ES-I3 (cell line): ENCODE measurements around the gene PAAF1.
"Not testable (repeated sequence)": the region's sequence is repeated elsewhere in the genome, so short reads cannot be mapped to it uniquely, and the experiment has no call there.

Experiments used
- H3K36me3 ChIP-seq: 2 replicates; pipeline ENCODE4 v1.6.1; 2013; ENCODE audit warnings: mild to moderate bottlenecking, low read length, control low read depth, moderate library complexity; ENCODE audit not compliant: insufficient read depth
- H3K4me1 ChIP-seq: 2 replicates; pipeline ENCODE4 v1.6.1; 2013; ENCODE audit warnings: mild to moderate bottlenecking, control low read depth, low read length; ENCODE audit not compliant: insufficient read depth
- H3K9ac ChIP-seq: 2 replicates; pipeline ENCODE4 v1.6.1; 2013; ENCODE audit warnings: low read depth, mild to moderate bottlenecking, low read length, moderate library complexity
- H3K9me3 ChIP-seq: 2 replicates; pipeline ENCODE4 v1.6.1; 2013; ENCODE audit warnings: mild to moderate bottlenecking, low read length, moderate library complexity; ENCODE audit not compliant: control insufficient read depth, insufficient read depth

Gene PAAF1

GRCh38 chr11:73866586-73866996 is 10.2 kb upstream of the PAAF1 start:
- peaks cover 4% of the 10 kb centered on the region; the same call in 1 of the 2 replicates for H3K36me3 ChIP-seq
- no peaks in the 10 kb centered on the region for H3K9me3 ChIP-seq
- peaks cover 3% of the 10 kb centered on the region for H3K4me1 ChIP-seq
- no peak overlapping the region for H3K9ac ChIP-seq

GRCh38 chr11:73869332-73869949 is 7.4 kb upstream of the PAAF1 start:
- Histone ChIP-seq H3K36me3 (peaks cover 9% of the 10 kb centered on the region; the same call in 1 of the 2 replicates), H3K4me1 (peaks cover 3% of the 10 kb centered on the region), H3K9ac (no peak overlapping the region), H3K9me3 (no peaks in the 10 kb centered on the region)

- no peaks in the 10 kb centered on the region for H3K9me3 ChIP-seq
- no peak overlapping the region for H3K9ac ChIP-seq
- peaks cover 11% of the 10 kb centered on the region for H3K36me3 ChIP-seq
- peaks cover 6% of the 10 kb centered on the region for H3K4me1 ChIP-seq
Observed at GRCh38 chr11:73870261-73870660, 6.5 kb upstream of the PAAF1 start.

GRCh38 chr11:73872749-73873357 is 3.9 kb upstream of the PAAF1 start:
- H3K9me3 ChIP-seq, result no peaks in the 10 kb centered on the region
- peaks cover 8% of the 10 kb centered on the region for H3K4me1 ChIP-seq
- no peak overlapping the region for H3K9ac ChIP-seq
- H3K36me3 ChIP-seq, result peaks cover 16% of the 10 kb centered on the region

GRCh38 chr11:73875380-73875779 is 1.4 kb upstream of the PAAF1 start:
- H3K9ac ChIP-seq, result peak overlapping the region; percentile 74
- H3K4me1 ChIP-seq, result peaks cover 8% of the 10 kb centered on the region
- H3K36me3 ChIP-seq, result peaks cover 18% of the 10 kb centered on the region
- no peaks in the 10 kb centered on the region for H3K9me3 ChIP-seq

- no peaks in the 10 kb centered on the region for H3K9me3 ChIP-seq
- peaks cover 18% of the 10 kb centered on the region for H3K36me3 ChIP-seq
- H3K4me1 ChIP-seq, result peaks cover 8% of the 10 kb centered on the region
- peak overlapping the region; percentile 74 for H3K9ac ChIP-seq
Observed at GRCh38 chr11:73875840-73876239, 959 bp upstream of the PAAF1 start.

GRCh38 chr11:73878771-73879170 is 2.0 kb downstream of the PAAF1 start:
- Histone ChIP-seq H3K4me1 (peaks cover 8% of the 10 kb centered on the region), H3K9me3 (no peaks in the 10 kb centered on the region), H3K36me3 (peaks cover 13% of the 10 kb centered on the region; the same call in 1 of the 2 replicates), H3K9ac (no peak overlapping the region)

GRCh38 chr11:73880449-73880848 is 3.6 kb downstream of the PAAF1 start:
- not testable (repeated sequence) for H3K4me1 ChIP-seq, H3K9ac ChIP-seq, H3K9me3 ChIP-seq
- peaks cover 10% of the 10 kb centered on the region; the same call in 1 of the 2 replicates for H3K36me3 ChIP-seq

- peaks cover 6% of the 10 kb centered on the region; the same call in 1 of the 2 replicates for H3K36me3 ChIP-seq
- H3K9me3 ChIP-seq, result no peaks in the 10 kb centered on the region
- H3K9ac ChIP-seq, result no peak overlapping the region
- H3K4me1 ChIP-seq, result no peaks in the 10 kb centered on the region
Observed at GRCh38 chr11:73883856-73884255, 7.1 kb downstream of the PAAF1 start.

GRCh38 chr11:73888244-73888643 is 11.4 kb downstream of the PAAF1 start:
- Histone ChIP-seq H3K36me3 (peaks cover 6% of the 10 kb centered on the region), H3K9ac (no peak overlapping the region)

GRCh38 chr11:73889019-73889418 is 12.2 kb downstream of the PAAF1 start:
- Histone ChIP-seq H3K4me1 (no peaks in the 10 kb centered on the region), H3K36me3 (peaks cover 1% of the 10 kb centered on the region), H3K9me3 (no peaks in the 10 kb centered on the region), H3K9ac (no peak overlapping the region)

More at GRCh38 chr11:73888244-73888643, 11.4 kb downstream of the PAAF1 start:
- Histone ChIP-seq H3K9me3 (no peaks in the 10 kb centered on the region), H3K4me1 (no peaks in the 10 kb centered on the region)

GRCh38 chr11:73889536-73889935 is 12.7 kb downstream of the PAAF1 start:
- no peaks in the 10 kb centered on the region for H3K4me1 ChIP-seq
- no peaks in the 10 kb centered on the region for H3K9me3 ChIP-seq
- no peaks in the 10 kb centered on the region; the same call in 1 of the 2 replicates for H3K36me3 ChIP-seq
- H3K9ac ChIP-seq, result no peak overlapping the region

GRCh38 chr11:73893041-73893440 is 16.2 kb downstream of the PAAF1 start:
- peaks cover 4% of the 10 kb centered on the region; the same call in 1 of the 2 replicates for H3K36me3 ChIP-seq
- no peak overlapping the region for H3K9ac ChIP-seq
- no peaks in the 10 kb centered on the region for H3K9me3 ChIP-seq
- H3K4me1 ChIP-seq, result no peaks in the 10 kb centered on the region

GRCh38 chr11:73894725-73895335 is 18.0 kb downstream of the PAAF1 start:
- peaks cover 6% of the 10 kb centered on the region; the same call in 1 of the 2 replicates for H3K36me3 ChIP-seq
- H3K9me3 ChIP-seq, result no peaks in the 10 kb centered on the region
- H3K4me1 ChIP-seq, result no peaks in the 10 kb centered on the region
- no peak overlapping the region for H3K9ac ChIP-seq

- Histone ChIP-seq H3K9me3 (no peaks in the 10 kb centered on the region), H3K4me1 (no peaks in the 10 kb centered on the region), H3K36me3 (peaks cover 6% of the 10 kb centered on the region), H3K9ac (no peak overlapping the region)
Observed at GRCh38 chr11:73902303-73902702, 25.5 kb downstream of the PAAF1 start.
